HCT116 (cell line): Measurements from ENCODE around the gene MEN1. TPM values are rescaled to one million over a fixed set of nuclear protein-coding genes. Genes with fewer than 3 reads are reported as not detected.

Experiments
- ATAC-seq: fragments of 200-7000 bp; cut with Tn5 transposase; 2 replicates; pipeline ENCODE4 v1.9.1; 2020; ENCODE audit warnings: mild to moderate bottlenecking, moderate library complexity
- BruUV-seq: library from RNA; stranded (reverse); fragments of 400-500 nt; replicated peaks from 2 replicates; lab custom pipeline; 2021; lab: Mats Ljungman, UMichigan
- CTCF ChIA-PET: fragments of 300-600 bp; sonication (Branson Sonifier 250); formaldehyde crosslinking; loops from one replicate; lab custom pipeline; 2021; ENCODE audit warnings: antibody characterized with exemption; lab: Charles Lee
- POLR2A ChIA-PET: fragments of 300-600, 350-600 bp; sonication (Branson Sonifier 250); formaldehyde crosslinking; loops from one replicate; lab custom pipeline; 2021; ENCODE audit warnings: antibody characterized with exemption; lab: Charles Lee
- RAD21 ChIA-PET, 2 experiments: fragments of 300-600 bp; sonication (Branson Sonifier 250); formaldehyde crosslinking; loops; one replicate each; lab custom pipeline; 2023; ENCODE audit warnings: low total read pairs in 2 of 2; ENCODE audit not compliant: uncharacterized antibody in 2 of 2, unreplicated experiment in 2 of 2, low non-redundant PET in 1 of 2; lab: Charles Lee
- DNase-seq: peaks from one replicate; pipeline ENCODE4 v3.0.0-alpha.2; 2010; ENCODE audit warnings: low read depth, low spot score
- H2AFZ ChIP-seq: fragments of 200-600 bp; shearing (Covaris generic), sonication (generic); 2 replicates; pipeline ENCODE4 v1.6.1; 2017; ENCODE audit warnings: low read depth, mixed run types, mixed read lengths, antibody characterized with exemption, low read length; ENCODE audit not compliant: poor library complexity, severe bottlenecking
- H3K27ac ChIP-seq: 2 replicates; pipeline ENCODE4 v1.5.1; 2012; ENCODE audit warnings: low read depth, low read length
- H3K27me3 ChIP-seq: fragments of 200-600 bp; sonication (generic); 2 replicates; pipeline ENCODE4 v1.6.1; 2016; ENCODE audit warnings: mixed run types, low read length, mixed read lengths; ENCODE audit not compliant: insufficient read depth
- H3K36me3 ChIP-seq, 2 experiments: fragments of 200-500 bp in 1 of 2; fragments of 200-600 bp in 1 of 2; sonication (Bioruptor generic) in 1 of 2; sonication (generic) in 1 of 2; 2 replicates each; pipeline versions ENCODE4 v1.5.1 to v1.6.1; 2014 to 2016; ENCODE audit warnings: low read length in 2 of 2, inconsistent platforms in 1 of 2, mixed read lengths in 1 of 2, mixed run types in 1 of 2; ENCODE audit not compliant: insufficient read depth in 2 of 2, control insufficient read depth in 1 of 2
- H3K4me1 ChIP-seq, 2 experiments: fragments of 200-600 bp in 1 of 2; sonication (generic) in 1 of 2; 2 replicates each; pipeline versions ENCODE4 v1.5.1 to v1.6.1; 2012 to 2017; ENCODE audit warnings: low read length in 2 of 2, inconsistent platforms in 1 of 2, mild to moderate bottlenecking in 1 of 2, mixed read lengths in 1 of 2, mixed run types in 1 of 2, moderate library complexity in 1 of 2; ENCODE audit not compliant: insufficient read depth in 2 of 2, control insufficient read depth in 1 of 2
- H3K4me2 ChIP-seq: fragments of 200-600 bp; sonication (generic); 2 replicates; pipeline ENCODE4 v1.6.1; 2017; ENCODE audit warnings: mixed run types, low read length, mixed read lengths
- H3K4me3 ChIP-seq, 2 experiments: fragments of 200-600 bp in 1 of 2; sonication (generic) in 1 of 2; replicated peaks in 1 of 2; 2 replicates each; pipeline ENCODE4 v1.5.1; 2011 to 2016; ENCODE audit warnings: low read length in 2 of 2, control low read depth in 1 of 2, low read depth in 1 of 2, mild to moderate bottlenecking in 1 of 2, mixed read lengths in 1 of 2, mixed run types in 1 of 2
- H3K79me2 ChIP-seq: fragments of 200-600 bp; sonication (generic); 2 replicates; pipeline ENCODE4 v1.6.1; 2017; ENCODE audit warnings: mild to moderate bottlenecking, mixed run types, low read length, moderate library complexity, mixed read lengths; ENCODE audit not compliant: insufficient read depth
- H3K9ac ChIP-seq: fragments of 200-600 bp; sonication (generic); 2 replicates; pipeline ENCODE4 v1.6.1; 2016; ENCODE audit warnings: low read length, mixed read lengths
- H3K9me2 ChIP-seq: fragments of 200-600 bp; sonication (generic), shearing (Covaris generic); 2 replicates; pipeline ENCODE4 v1.6.1; 2017; ENCODE audit warnings: mixed run types, mild to moderate bottlenecking, moderate library complexity; ENCODE audit not compliant: insufficient read depth
- H3K9me3 ChIP-seq, 2 experiments: fragments of 200-500 bp in 1 of 2; fragments of 200-600 bp in 1 of 2; sonication (Bioruptor generic) in 1 of 2; sonication (generic) in 1 of 2; 2 replicates each; pipeline ENCODE4 v1.6.1; 2014 to 2017; ENCODE audit warnings: low read length in 2 of 2, mixed read lengths in 2 of 2, inconsistent platforms in 1 of 2, low read depth in 1 of 2, mild to moderate bottlenecking in 1 of 2, mixed run types in 1 of 2, moderate library complexity in 1 of 2; ENCODE audit not compliant: control insufficient read depth in 1 of 2, insufficient read depth in 1 of 2
- H4K20me1 ChIP-seq: fragments of 200-600 bp; sonication (generic), shearing (Covaris generic); 2 replicates; pipeline ENCODE4 v1.6.1; 2017; ENCODE audit warnings: mixed run types, mild to moderate bottlenecking, moderate library complexity; ENCODE audit not compliant: insufficient read depth
- CEBPB ChIP-seq: IDR thresholded peaks from 2 replicates; pipeline ENCODE4 v1.6.1; 2012; ENCODE audit warnings: low read depth
- CTCF ChIP-seq, 3 experiments: fragments of 200-600 bp in 1 of 3; sonication (generic) in 1 of 3; IDR thresholded peaks in 2 of 3; conservative IDR thresholded peaks in 1 of 3; 2 replicates each; pipeline ENCODE4 v1.5.1; 2012 to 2017; ENCODE audit warnings: low read depth in 2 of 3, low read length in 2 of 3, antibody characterized with exemption in 1 of 3, borderline replicate concordance in 1 of 3, control low read depth in 1 of 3, mild to moderate bottlenecking in 1 of 3, mixed read lengths in 1 of 3, mixed run types in 1 of 3, moderate library complexity in 1 of 3; ENCODE audit not compliant: insufficient read depth in 1 of 3
- ELF1 ChIP-seq: IDR thresholded peaks from 2 replicates; pipeline ENCODE4 v1.6.1; 2012; ENCODE audit warnings: low read depth, borderline replicate concordance
- EZH2 ChIP-seq: fragments of 200-600 bp; sonication (generic); IDR thresholded peaks from 2 replicates; pipeline ENCODE4 v1.6.1; 2017; ENCODE audit warnings: antibody characterized with exemption, mixed run types
- FOSL1 ChIP-seq: IDR thresholded peaks from 2 replicates; pipeline ENCODE4 v1.6.1; 2012; ENCODE audit warnings: low read depth
- POLR2A ChIP-seq: IDR thresholded peaks from 2 replicates; pipeline ENCODE4 v1.7.0; 2011; ENCODE audit warnings: borderline replicate concordance; ENCODE audit not compliant: insufficient read depth, insufficient read length; ENCODE audit errors: extremely low read depth
- POLR2AphosphoS5 ChIP-seq: IDR thresholded peaks from 2 replicates; pipeline ENCODE4 v1.6.1; 2011; ENCODE audit warnings: mild to moderate bottlenecking, low read depth, low read length, moderate library complexity
- intact Hi-C: fragments of 100-400 bp; cut with micrococcal nuclease; formaldehyde crosslinking; loops from 2 replicates; pipeline ENCODE4 v1.10.0; 2022
- total RNA-seq: library from RNA; stranded (reverse); gene quantifications from one replicate; pipeline ENCODE4 v1.2.1, GENCODE V29; 2021; ENCODE audit not compliant: unreplicated experiment
- TF ChIP-seq, protein P1 (sequence below): IDR thresholded peaks from 2 replicates; pipeline ENCODE4 v1.6.1; 2011; ENCODE audit warnings: mild to moderate bottlenecking, low read length, moderate library complexity; ENCODE audit not compliant: insufficient replicate concordance; ENCODE audit errors: extremely low read depth

Gene MEN1
- total RNA-seq, 1 experiment from 2014 or later: 62.1 TPM

DNA sequence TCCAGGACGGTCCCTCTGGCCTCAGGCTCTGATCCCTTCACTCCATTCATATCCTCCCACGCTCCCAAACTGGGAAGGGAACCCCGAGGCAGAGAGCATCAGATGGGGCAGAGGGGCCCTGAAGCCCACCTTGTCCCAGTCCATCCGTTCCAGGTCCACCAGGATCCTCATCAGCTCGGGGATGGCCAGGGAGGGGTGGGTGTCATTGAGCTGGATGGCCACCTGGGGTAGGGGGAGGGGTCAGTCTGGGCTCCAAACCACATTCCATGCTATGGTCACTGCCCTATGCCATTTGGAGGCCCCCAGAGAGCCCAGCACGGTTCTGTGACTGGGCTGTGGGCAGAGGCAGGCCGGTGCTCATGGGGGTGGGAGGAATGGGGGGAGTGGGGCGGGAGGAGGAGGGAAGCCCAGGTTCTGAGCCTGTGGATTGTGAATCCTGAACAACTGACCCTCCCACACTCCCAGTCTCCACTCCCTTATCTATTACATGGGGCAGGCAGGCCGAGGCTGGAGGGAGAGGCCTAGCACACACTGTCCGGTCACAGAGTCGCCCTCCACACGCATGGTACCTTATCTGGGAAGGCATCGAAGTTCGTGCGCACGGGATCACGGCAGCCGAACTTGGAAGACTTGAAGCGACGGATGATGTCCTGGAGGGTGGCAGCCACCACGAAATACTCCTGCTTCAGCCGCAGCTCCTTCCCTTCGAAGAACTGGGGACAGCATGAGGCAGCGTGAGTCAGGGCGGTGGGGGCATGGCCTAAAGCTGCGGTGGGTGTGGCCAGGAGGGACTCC lies 56.0 kb downstream of the MEN1 start:
- Histone ChIP-seq H3K9me3 (no peaks in the 10 kb centered on the region), H3K4me3 (no peak overlapping the region), H3K27me3 (no peaks in the 10 kb centered on the region), H4K20me1 (no peaks in the 10 kb centered on the region), H3K4me2 (no peak overlapping the region), H3K4me1 (peaks cover 0 to 6% of the 10 kb centered on the region in 2 experiments; a peak in 1 of 4 replicates), H2AFZ (no peak overlapping the region), H3K36me3 (no peaks in the 10 kb centered on the region), H3K79me2 (no peaks in the 10 kb centered on the region), H3K9ac (no peak overlapping the region), H3K9me2 (no peaks in the 10 kb centered on the region), H3K27ac (no peak overlapping the region)
- CTCF ChIA-PET: no interaction called here
- intact Hi-C loops: no loop called here
- ATAC-seq (no peak), DNase-seq (no peak)
- no peak for TF ChIP-seq CTCF (IDR thresholded peaks at IDR 0.05 in 2 of 3, conservative IDR thresholded peaks at IDR 0.05 in 1 of 3; ENCODE audit: borderline replicate concordance in 1 of 3, insufficient read depth in 1 of 3, low read depth in 2 of 3, low read length in 2 of 3)
- TF ChIP-seq, protein P1, sequence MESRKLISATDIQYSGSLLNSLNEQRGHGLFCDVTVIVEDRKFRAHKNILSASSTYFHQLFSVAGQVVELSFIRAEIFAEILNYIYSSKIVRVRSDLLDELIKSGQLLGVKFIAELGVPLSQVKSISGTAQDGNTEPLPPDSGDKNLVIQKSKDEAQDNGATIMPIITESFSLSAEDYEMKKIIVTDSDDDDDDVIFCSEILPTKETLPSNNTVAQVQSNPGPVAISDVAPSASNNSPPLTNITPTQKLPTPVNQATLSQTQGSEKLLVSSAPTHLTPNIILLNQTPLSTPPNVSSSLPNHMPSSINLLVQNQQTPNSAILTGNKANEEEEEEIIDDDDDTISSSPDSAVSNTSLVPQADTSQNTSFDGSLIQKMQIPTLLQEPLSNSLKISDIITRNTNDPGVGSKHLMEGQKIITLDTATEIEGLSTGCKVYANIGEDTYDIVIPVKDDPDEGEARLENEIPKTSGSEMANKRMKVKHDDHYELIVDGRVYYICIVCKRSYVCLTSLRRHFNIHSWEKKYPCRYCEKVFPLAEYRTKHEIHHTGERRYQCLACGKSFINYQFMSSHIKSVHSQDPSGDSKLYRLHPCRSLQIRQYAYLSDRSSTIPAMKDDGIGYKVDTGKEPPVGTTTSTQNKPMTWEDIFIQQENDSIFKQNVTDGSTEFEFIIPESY: no peak
- TF ChIP-seq FOSL1: no peak
- no peak for TF ChIP-seq CEBPB
- no peak for TF ChIP-seq ELF1
- TF ChIP-seq POLR2A: no peak
- no peak for TF ChIP-seq POLR2AphosphoS5
- TF ChIP-seq EZH2: no peak
- POLR2A ChIA-PET: interaction anchor here (1.0 kb wide), 1 partner anchor 25 kb away, joined by 3 read pairs; no protein-coding TSS in a partner anchor
- BruUV-seq: no TSS peak
- RAD21 ChIA-PET: no interaction called here

Other genes with a start within 250 kb of the MEN1 start
- not detected for gene SLC22A12, start 219.3 kb downstream of the MEN1 start, total RNA-seq
- 1.5 TPM for gene NRXN2, start 87.4 kb downstream of the MEN1 start, total RNA-seq
- gene RASGRP2, start 66.4 kb downstream of the MEN1 start, total RNA-seq: 12.8 TPM
- gene PYGM, start 50.6 kb downstream of the MEN1 start, total RNA-seq: 1.7 TPM
- gene SF1, start 32.0 kb downstream of the MEN1 start, total RNA-seq: 403 TPM
- 44.2 TPM for gene MAP4K2, start 7.3 kb downstream of the MEN1 start, total RNA-seq
- 30.1 TPM for gene CDC42BPG, start 34.1 kb upstream of the MEN1 start, total RNA-seq
- 48.1 TPM for gene EHD1, start 68.1 kb upstream of the MEN1 start, total RNA-seq
- 24.7 TPM for gene ATG2A, start 106.7 kb upstream of the MEN1 start, total RNA-seq
- 10.9 TPM for gene PPP2R5B, start 114.1 kb upstream of the MEN1 start, total RNA-seq
- gene GPHA2, start 125.3 kb upstream of the MEN1 start, total RNA-seq: not detected
- not detected for gene MAJIN, start 161.6 kb upstream of the MEN1 start, total RNA-seq
- gene BATF2, start 186.4 kb upstream of the MEN1 start, total RNA-seq: 2.1 TPM
- 68.7 TPM for gene ARL2, start 203.6 kb upstream of the MEN1 start, total RNA-seq
- 16.8 TPM for gene SNX15, start 216.9 kb upstream of the MEN1 start, total RNA-seq
- gene SAC3D1, start 230.7 kb upstream of the MEN1 start, total RNA-seq: 36.9 TPM
- not detected for gene NAALADL1, start 248.0 kb upstream of the MEN1 start, total RNA-seq